A673 (cell line): Measurements from ENCODE around the gene ARHGAP45. TPM values are rescaled to one million over a fixed set of nuclear protein-coding genes. Genes with fewer than 3 reads are reported as not detected.

Experiments used
- BruUV-seq: library from RNA; stranded (reverse); fragments of 400-500 nt; replicated peaks from 2 replicates; lab custom pipeline; 2021; lab: Mats Ljungman, UMichigan
- CTCF ChIA-PET: fragments of 300-600 bp; sonication (Branson Sonifier 250); formaldehyde crosslinking; loops from one replicate; lab custom pipeline; 2022; ENCODE audit warnings: antibody characterized with exemption; lab: Charles Lee
- POLR2A ChIA-PET: fragments of 300-600 bp; sonication (Branson Sonifier 250); formaldehyde crosslinking; loops from one replicate; lab custom pipeline; 2022; ENCODE audit warnings: antibody characterized with exemption; ENCODE audit not compliant: low non-redundant PET; lab: Charles Lee
- DNase-seq: peaks from one replicate; pipeline ENCODE4 v3.0.0-alpha.2; 2015; ENCODE audit warnings: low spot score
- H3K27ac ChIP-seq: fragments of 200-600 bp; sonication (generic); 2 replicates; pipeline ENCODE4 v1.5.1; 2016; ENCODE audit warnings: mixed run types, low read depth, mild to moderate bottlenecking, mixed read lengths, antibody characterized with exemption, low read length; ENCODE audit not compliant: poor library complexity, severe bottlenecking
- H3K27me3 ChIP-seq: fragments of 200-600 bp; sonication (generic); replicated peaks from 2 replicates; pipeline ENCODE4 v1.6.1; 2017; ENCODE audit warnings: mixed run types, low read depth, mild to moderate bottlenecking, mixed read lengths, antibody characterized with exemption, low read length; ENCODE audit not compliant: insufficient read depth, poor library complexity
- H3K36me3 ChIP-seq: fragments of 200-600 bp; sonication (generic); 2 replicates; pipeline ENCODE4 v1.6.1; 2016; ENCODE audit warnings: mixed run types, mild to moderate bottlenecking, mixed read lengths, antibody characterized with exemption, low read length; ENCODE audit not compliant: insufficient read depth, poor library complexity, severe bottlenecking
- H3K4me1 ChIP-seq: fragments of 200-600 bp; sonication (generic); 2 replicates; pipeline ENCODE4 v1.6.1; 2017; ENCODE audit warnings: mixed run types, mild to moderate bottlenecking, mixed read lengths, antibody characterized with exemption, low read length; ENCODE audit not compliant: insufficient read depth, poor library complexity, severe bottlenecking
- H3K4me3 ChIP-seq: fragments of 200-600 bp; sonication (generic); 2 replicates; pipeline ENCODE4 v1.5.1; 2016; ENCODE audit warnings: low read depth, mixed run types, mild to moderate bottlenecking, mixed read lengths, low read length; ENCODE audit not compliant: poor library complexity, severe bottlenecking
- H3K9me3 ChIP-seq: fragments of 200-600 bp; sonication (generic); 2 replicates; pipeline ENCODE4 v1.6.1; 2016; ENCODE audit warnings: mixed run types, low read depth, mild to moderate bottlenecking, mixed read lengths, antibody characterized with exemption, low read length; ENCODE audit not compliant: poor library complexity, severe bottlenecking
- CTCF ChIP-seq: fragments of 300-800, 200-600 bp; sonication (generic); conservative IDR thresholded peaks from 2 replicates; pipeline ENCODE4 v1.5.1; 2017; ENCODE audit warnings: low read depth, mild to moderate bottlenecking, antibody characterized with exemption, low read length, moderate library complexity, mixed read lengths
- EZH2 ChIP-seq: fragments of 200-600 bp; sonication (generic); IDR thresholded peaks from 2 replicates; pipeline ENCODE4 v1.6.1; 2017; ENCODE audit warnings: borderline replicate concordance, low read depth, mild to moderate bottlenecking, mixed read lengths, antibody characterized with exemption, low read length; ENCODE audit not compliant: poor library complexity, severe bottlenecking
- intact Hi-C: fragments of 100-400 bp; cut with micrococcal nuclease; formaldehyde crosslinking; loops from one replicate; pipeline ENCODE4 v1.10.0; 2022; ENCODE audit not compliant: unreplicated experiment
- total RNA-seq: library from RNA; stranded (reverse); gene quantifications from 2 replicates; pipeline ENCODE4 v1.2.3, GENCODE V29; 2021

The ARHGAP45 gene
- total RNA-seq, 1 experiment from 2014 or later: 3.2 TPM

GRCh38 chr19:1060689-1061088, 6.3 kb upstream of the ARHGAP45 start:
- H3K9me3 ChIP-seq: peaks cover 15% of the 10 kb centered on the region
- H3K27me3 ChIP-seq: no peaks in the 10 kb centered on the region
- BruUV-seq: no TSS peak
- H3K4me3 ChIP-seq: no peak overlapping the region
- H3K4me1 ChIP-seq: peaks cover 4% of the 10 kb centered on the region
- H3K27ac ChIP-seq: no peak overlapping the region
- intact Hi-C loops: no loop called here
- CTCF ChIA-PET: interaction anchor here (0.6 kb wide), 1 partner anchor 133 kb away, joined by 3 read pairs; no protein-coding TSS in a partner anchor
- H3K36me3 ChIP-seq: no peaks in the 10 kb centered on the region
- POLR2A ChIA-PET: no interaction called here
- no peak for DNase-seq
- TF ChIP-seq EZH2 (no peak), CTCF (no peak)

GRCh38 chr19:1061987-1062386, 5.0 kb upstream of the ARHGAP45 start:
- CTCF ChIA-PET: no interaction called here
- no TSS peak for BruUV-seq

GRCh38 chr19:1062387-1063029, 4.5 kb upstream of the ARHGAP45 start:
- TF ChIP-seq EZH2: no peak
- no peak for TF ChIP-seq CTCF
- Histone ChIP-seq H3K27ac (no peak overlapping the region), H3K4me3 (no peak overlapping the region), H3K4me1 (peaks cover 10% of the 10 kb centered on the region), H3K36me3 (no peaks in the 10 kb centered on the region), H3K9me3 (peaks cover 6% of the 10 kb centered on the region), H3K27me3 (no peaks in the 10 kb centered on the region)
- POLR2A ChIA-PET: no interaction called here
- no TSS peak for BruUV-seq
- CTCF ChIA-PET: no interaction called here
- intact Hi-C loops: no loop called here
- DNase-seq: no peak

More at GRCh38 chr19:1061987-1062386, 5.0 kb upstream of the ARHGAP45 start:
- Histone ChIP-seq H3K27ac (no peak overlapping the region), H3K27me3 (no peaks in the 10 kb centered on the region), H3K4me3 (no peak overlapping the region), H3K9me3 (peaks cover 12% of the 10 kb centered on the region), H3K4me1 (peaks cover 5% of the 10 kb centered on the region), H3K36me3 (no peaks in the 10 kb centered on the region)
- POLR2A ChIA-PET: no interaction called here
- intact Hi-C loops: no loop called here
- TF ChIP-seq EZH2 (no peak), CTCF (no peak)
- no peak for DNase-seq
